CD4-positive, CD25-positive, alpha-beta regulatory T cell (primary cell): ENCODE data around the gene NTRK3. TPM values are rescaled to one million over a fixed set of nuclear protein-coding genes. Genes with fewer than 3 reads are reported as not detected.

Experiments used
- ATAC-seq, 2 donors: fragments of 150-1000 bp; cut with Tn5 transposase; one replicate each; pipeline ENCODE4 v1.10.0; 2021; ENCODE audit warnings: low read depth in 2 of 2, moderate number of reproducible peaks in 2 of 2, moderate library complexity in 1 of 2
- DNase-seq, 3 donors: peaks; one replicate each; pipeline versions ENCODE4 v3.0.0 to v3.0.0-alpha.2; 2012 to 2022; ENCODE audit warnings: mixed read lengths in 1 of 3
- H3K27ac ChIP-seq: one replicate; pipeline ENCODE4 v1.7.0; 2013; ENCODE audit warnings: mild to moderate bottlenecking, low read length; ENCODE audit not compliant: insufficient read depth, poor library complexity, severe bottlenecking
- H3K27me3 ChIP-seq: one replicate; pipeline ENCODE4 v1.7.0; 2013; ENCODE audit warnings: low read length; ENCODE audit not compliant: control insufficient read depth, insufficient read depth
- H3K36me3 ChIP-seq: one replicate; pipeline ENCODE4 v1.7.0; 2013; ENCODE audit warnings: mild to moderate bottlenecking, low read length, moderate library complexity; ENCODE audit not compliant: control insufficient read depth, insufficient read depth
- H3K4me1 ChIP-seq: 2 replicates; pipeline ENCODE4 v1.7.0; 2013; ENCODE audit warnings: mild to moderate bottlenecking, low read length; ENCODE audit not compliant: insufficient read depth, control insufficient read depth, poor library complexity, severe bottlenecking
- H3K4me3 ChIP-seq: one replicate; pipeline ENCODE4 v1.7.0; 2013; ENCODE audit warnings: low read depth, mild to moderate bottlenecking, low read length, moderate library complexity
- H3K9me3 ChIP-seq, 2 experiments: 1 replicate in 1 of 2; 2 replicates in 1 of 2; pipeline ENCODE4 v1.7.0; 2013; ENCODE audit warnings: low read length in 2 of 2, mild to moderate bottlenecking in 1 of 2, moderate library complexity in 1 of 2; ENCODE audit not compliant: control insufficient read depth in 2 of 2
- H3K27ac Mint-ChIP-seq, 3 donors: one replicate each; pipeline ENCODE4 v1.8.0; 2020 to 2022; ENCODE audit warnings: mild to moderate bottlenecking in 3 of 3, mixed read lengths in 3 of 3, moderate library complexity in 2 of 3
- H3K27me3 Mint-ChIP-seq: one replicate; pipeline ENCODE4 v1.8.0; 2022; ENCODE audit warnings: mild to moderate bottlenecking, mixed read lengths
- H3K36me3 Mint-ChIP-seq: one replicate; pipeline ENCODE4 v1.8.0; 2020; ENCODE audit warnings: mixed read lengths
- H3K4me1 Mint-ChIP-seq, 4 donors: one replicate each; pipeline ENCODE4 v1.8.0; 2020 to 2022; ENCODE audit warnings: mixed read lengths in 4 of 4, mild to moderate bottlenecking in 1 of 4
- H3K4me3 Mint-ChIP-seq, 4 donors: one replicate each; pipeline ENCODE4 v1.8.0; 2020 to 2022; ENCODE audit warnings: mild to moderate bottlenecking in 4 of 4, mixed read lengths in 4 of 4, moderate library complexity in 3 of 4
- H3K9me3 Mint-ChIP-seq, 7 donors: one replicate each; pipeline ENCODE4 v1.8.0; 2020 to 2022; ENCODE audit warnings: mixed read lengths in 7 of 7, mild to moderate bottlenecking in 3 of 7, moderate library complexity in 2 of 7
- polyA plus RNA-seq, 4 donors: library from polyadenylated mRNA; unstranded; fragments of 300-500 nt; fragmentation: Illumina TruSeq; gene quantifications; one replicate each; pipeline ENCODE4 v1.2.3, GENCODE V29; 2021
- total RNA-seq: library from RNA; stranded (reverse); gene quantifications from one replicate; pipeline ENCODE4 v1.2.3, GENCODE V29; 2022

NTRK3 gene
- total and polyA plus RNA-seq, 5 donors from 2014 or later: not detected

- H3K27me3 ChIP-seq: no peaks in the 10 kb centered on the region
- no peak for DNase-seq
- H3K4me1 Mint-ChIP-seq: peaks cover 0 to 3% (median 0%) of the 10 kb centered on the region in 4 donors
- H3K36me3 ChIP-seq: no peaks in the 10 kb centered on the region
- H3K27me3 Mint-ChIP-seq: peaks cover 7% of the 10 kb centered on the region
- H3K36me3 Mint-ChIP-seq: no peaks in the 10 kb centered on the region
- ATAC-seq: no peak
- peaks cover 0 to 4% (median 0%) of the 10 kb centered on the region in 7 donors for H3K9me3 Mint-ChIP-seq
- H3K4me3 Mint-ChIP-seq: no peak overlapping the region
- H3K27ac ChIP-seq: no peak overlapping the region
- H3K9me3 ChIP-seq: no peaks in the 10 kb centered on the region
- no peak overlapping the region for H3K4me3 ChIP-seq
- no peaks in the 10 kb centered on the region for H3K4me1 ChIP-seq
- no peak overlapping the region for H3K27ac Mint-ChIP-seq
Measured at GRCh38 chr15:87816016-87816415, 440.5 kb downstream of the NTRK3 start.

Other genes with a start within 250 kb of the NTRK3 start
- gene MRPL46, start 210.6 kb upstream of the NTRK3 start, total RNA-seq: 11.8 TPM
- 10 to 100 TPM; 49.9 to 72.9 (median 67.2) TPM for gene MRPL46, start 210.6 kb upstream of the NTRK3 start, polyA plus RNA-seq
- gene MRPS11, start 211.0 kb upstream of the NTRK3 start, total RNA-seq: 21.8 TPM
- gene MRPS11, start 211.0 kb upstream of the NTRK3 start, polyA plus RNA-seq: 10 to 100 TPM; 48.6 to 64.2 (median 60.5) TPM